Stimulated activated naive CD8-positive, alpha-beta T cell treated with anti-CD3 and anti-CD28 coated beads, Interleukin-15, amount 100 ng/mL, for 72 hours (primary cell): ENCODE measurements around the gene PRAMEF14.
A peak's percentile ranks its signal among the peaks of the same experiment; 100 is the strongest.
"Not testable (repeated sequence)": the region's sequence is repeated elsewhere in the genome, so short reads cannot be mapped to it uniquely, and the experiment has no call there.

Source experiments
- ATAC-seq: fragments of 150-1000 bp; cut with Tn5 transposase; 2 replicates; pipeline ENCODE4 v1.10.0; 2021; ENCODE audit warnings: mild to moderate bottlenecking, moderate library complexity
- DNase-seq, 2 donors: peaks; one replicate each; pipeline ENCODE4 v3.0.0; 2021 to 2022
- H3K27ac Mint-ChIP-seq, 2 donors: one replicate each; pipeline ENCODE4 v1.8.0; 2022; ENCODE audit warnings: mild to moderate bottlenecking in 2 of 2, mixed read lengths in 2 of 2, moderate library complexity in 2 of 2
- H3K27me3 Mint-ChIP-seq: one replicate; pipeline ENCODE4 v1.8.0; 2022; ENCODE audit warnings: mixed read lengths
- H3K4me1 Mint-ChIP-seq: one replicate; pipeline ENCODE4 v1.8.0; 2022; ENCODE audit warnings: mild to moderate bottlenecking, mixed read lengths
- H3K4me3 Mint-ChIP-seq, 2 donors: one replicate each; pipeline ENCODE4 v1.8.0; 2022; ENCODE audit warnings: mild to moderate bottlenecking in 2 of 2, mixed read lengths in 2 of 2, moderate library complexity in 1 of 2
- H3K9me3 Mint-ChIP-seq, 2 donors: one replicate each; pipeline ENCODE4 v1.8.0; 2022; ENCODE audit warnings: mixed read lengths in 2 of 2

The PRAMEF14 gene, protein sequence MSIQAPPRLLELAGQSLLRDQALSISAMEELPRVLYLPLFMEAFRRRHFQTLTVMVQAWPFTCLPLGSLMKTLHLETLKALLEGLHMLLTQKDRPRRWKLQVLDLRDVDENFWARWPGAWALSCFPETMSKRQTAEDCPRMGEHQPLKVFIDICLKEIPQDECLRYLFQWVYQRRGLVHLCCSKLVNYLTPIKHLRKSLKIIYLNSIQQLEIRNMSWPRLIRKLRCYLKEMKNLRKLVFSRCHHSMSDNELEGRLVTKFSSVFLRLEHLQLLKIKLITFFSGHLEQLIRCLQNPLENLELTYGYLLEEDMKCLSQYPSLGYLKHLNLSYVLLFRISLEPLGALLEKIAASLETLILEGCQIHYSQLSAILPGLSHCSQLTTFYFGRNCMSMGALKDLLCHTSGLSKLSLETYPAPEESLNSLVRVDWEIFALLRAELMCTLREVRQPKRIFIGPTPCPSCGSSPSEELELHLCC

DNA sequence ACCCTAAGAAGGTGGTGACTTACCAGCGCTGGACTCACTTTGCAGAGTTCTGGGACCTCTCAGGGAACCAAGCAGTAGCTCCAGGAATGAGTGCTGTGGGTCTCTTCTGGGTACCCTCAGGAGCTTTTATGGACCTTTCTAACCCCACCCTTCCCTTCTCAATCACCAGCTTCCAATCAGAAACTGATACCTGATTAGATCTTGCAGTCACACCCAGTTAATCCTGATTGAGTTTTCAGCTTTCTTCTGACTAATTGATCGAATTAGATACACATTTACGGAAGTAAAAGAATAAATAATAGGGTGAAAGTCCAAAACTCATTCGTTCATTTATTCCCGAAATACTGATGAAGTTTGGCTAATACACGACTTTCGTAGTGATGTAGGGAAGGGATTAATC, at the start of gene PRAMEF14:
PRAMEF14 (minus strand) TSS at position 101 of the 400 bp plus-strand sequence. CDS start 1,820 bp downstream, outside the sequence.
- not testable (repeated sequence) for DNase-seq, H3K4me1 Mint-ChIP-seq, ATAC-seq, H3K9me3 Mint-ChIP-seq, H3K27ac Mint-ChIP-seq, H3K27me3 Mint-ChIP-seq, H3K4me3 Mint-ChIP-seq

DNA sequence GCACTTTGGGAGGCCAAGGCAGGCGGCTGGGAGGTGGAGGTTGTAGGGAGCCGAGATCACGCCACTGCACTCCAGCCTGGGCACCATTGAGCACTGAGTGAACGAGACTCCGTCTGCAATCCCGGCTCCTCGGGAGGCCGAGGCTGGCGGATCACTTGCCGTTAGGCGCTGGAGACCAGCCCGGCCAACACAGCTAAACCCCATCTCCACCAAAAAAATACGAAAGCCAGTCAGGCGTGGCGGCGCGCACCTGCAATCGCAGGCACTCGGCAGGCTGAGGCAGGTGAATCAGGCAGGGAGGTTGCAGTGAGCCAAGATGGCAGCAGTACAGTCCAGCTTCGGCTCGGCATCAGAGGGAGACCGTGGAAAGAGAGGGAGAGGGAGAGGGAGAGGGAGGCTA, 48.4 kb upstream of the PRAMEF14 start:
- H3K27ac Mint-ChIP-seq, DNase-seq, H3K9me3 Mint-ChIP-seq, ATAC-seq, H3K4me3 Mint-ChIP-seq, H3K4me1 Mint-ChIP-seq, H3K27me3 Mint-ChIP-seq: not testable (repeated sequence)

GRCh38 chr1:13394761-13395160, 47.8 kb upstream of the PRAMEF14 start:
- not testable (repeated sequence) for ATAC-seq, H3K9me3 Mint-ChIP-seq, H3K4me3 Mint-ChIP-seq, H3K4me1 Mint-ChIP-seq, DNase-seq, H3K27ac Mint-ChIP-seq, H3K27me3 Mint-ChIP-seq

DNA sequence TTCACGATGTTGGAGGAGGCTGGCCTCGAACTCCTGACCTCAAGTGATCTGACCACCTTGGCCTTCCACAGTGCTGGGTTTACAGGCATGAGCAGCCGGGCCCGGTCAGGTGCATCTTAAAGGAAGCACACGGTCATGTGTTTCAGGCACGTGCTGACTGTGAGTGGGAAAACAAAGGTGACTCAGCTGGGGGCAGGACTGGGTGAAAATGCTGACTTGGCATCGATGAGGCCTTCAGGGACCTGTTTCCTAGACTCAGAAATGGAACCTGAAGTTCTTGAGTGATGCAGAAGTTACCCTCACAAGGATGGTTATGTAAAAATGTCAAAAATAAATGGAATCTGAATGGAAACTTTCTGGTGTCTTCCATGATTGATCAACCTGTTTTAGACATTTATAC, 46.1 kb upstream of the PRAMEF14 start:
- H3K4me3 Mint-ChIP-seq, H3K27me3 Mint-ChIP-seq, H3K27ac Mint-ChIP-seq, ATAC-seq, H3K4me1 Mint-ChIP-seq, DNase-seq, H3K9me3 Mint-ChIP-seq: not testable (repeated sequence)

GRCh38 chr1:13389332-13389731, 42.4 kb upstream of the PRAMEF14 start, which contains the start of gene PRAMEF17:
Gene PRAMEF17, plus strand, starts transcription at chr1:13389632. Its CDS starts 26 bp downstream, at chr1:13389658.
- not testable (repeated sequence) for H3K27me3 Mint-ChIP-seq, H3K27ac Mint-ChIP-seq, ATAC-seq, DNase-seq, H3K4me3 Mint-ChIP-seq, H3K9me3 Mint-ChIP-seq, H3K4me1 Mint-ChIP-seq

DNA sequence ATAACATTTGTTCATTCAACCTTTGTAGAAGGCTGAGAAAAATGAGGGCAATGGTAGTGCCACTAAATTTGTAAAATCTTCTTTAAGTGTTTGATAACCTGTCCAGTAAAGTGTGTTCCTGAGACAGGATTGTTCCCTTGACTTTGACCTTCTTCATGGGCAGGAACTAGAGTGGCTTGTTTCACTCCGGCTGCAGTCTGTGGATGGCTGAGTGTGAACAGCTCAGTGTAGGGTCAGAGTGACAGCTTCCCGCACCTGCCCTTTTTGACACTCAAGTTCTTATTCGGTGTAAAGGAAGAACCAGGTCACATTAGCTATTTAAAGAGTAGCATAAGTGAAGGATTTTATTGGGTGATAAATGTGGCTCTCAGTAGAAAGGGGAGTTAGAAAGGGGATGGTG, 33.4 kb upstream of the PRAMEF14 start:
- H3K4me3 Mint-ChIP-seq, ATAC-seq, DNase-seq, H3K9me3 Mint-ChIP-seq, H3K27ac Mint-ChIP-seq, H3K4me1 Mint-ChIP-seq, H3K27me3 Mint-ChIP-seq: not testable (repeated sequence)

GRCh38 chr1:13378983-13379382, 32.0 kb upstream of the PRAMEF14 start:
- not testable (repeated sequence) for DNase-seq, ATAC-seq, H3K27me3 Mint-ChIP-seq, H3K27ac Mint-ChIP-seq, H3K9me3 Mint-ChIP-seq, H3K4me1 Mint-ChIP-seq, H3K4me3 Mint-ChIP-seq

GRCh38 chr1:13368544-13368943, 21.6 kb upstream of the PRAMEF14 start:
- not testable (repeated sequence) for H3K27me3 Mint-ChIP-seq, H3K9me3 Mint-ChIP-seq, H3K4me3 Mint-ChIP-seq, H3K27ac Mint-ChIP-seq, H3K4me1 Mint-ChIP-seq, ATAC-seq
- peak; percentile 5 to 19 for DNase-seq

- H3K9me3 Mint-ChIP-seq, DNase-seq, H3K27ac Mint-ChIP-seq, H3K4me3 Mint-ChIP-seq, H3K4me1 Mint-ChIP-seq, H3K27me3 Mint-ChIP-seq, ATAC-seq: not testable (repeated sequence)
Measured at GRCh38 chr1:13366536-13366935, 19.6 kb upstream of the PRAMEF14 start.

GRCh38 chr1:13364928-13365327, 18.0 kb upstream of the PRAMEF14 start:
- not testable (repeated sequence) for DNase-seq, ATAC-seq, H3K4me3 Mint-ChIP-seq, H3K27ac Mint-ChIP-seq, H3K4me1 Mint-ChIP-seq, H3K9me3 Mint-ChIP-seq, H3K27me3 Mint-ChIP-seq

GRCh38 chr1:13362364-13362763, 15.4 kb upstream of the PRAMEF14 start:
- not testable (repeated sequence) for H3K27ac Mint-ChIP-seq, H3K4me1 Mint-ChIP-seq, H3K9me3 Mint-ChIP-seq, H3K27me3 Mint-ChIP-seq, H3K4me3 Mint-ChIP-seq, DNase-seq, ATAC-seq

GRCh38 chr1:13356774-13357173, 9.8 kb upstream of the PRAMEF14 start:
- ATAC-seq, H3K9me3 Mint-ChIP-seq, H3K4me3 Mint-ChIP-seq, H3K27ac Mint-ChIP-seq, H3K4me1 Mint-ChIP-seq, H3K27me3 Mint-ChIP-seq: not testable (repeated sequence)
- DNase-seq: peak; percentile 27 to 31

- not testable (repeated sequence) for H3K27ac Mint-ChIP-seq, H3K9me3 Mint-ChIP-seq, H3K27me3 Mint-ChIP-seq, H3K4me3 Mint-ChIP-seq, ATAC-seq, H3K4me1 Mint-ChIP-seq, DNase-seq
Measured at GRCh38 chr1:13354475-13354874, 7.5 kb upstream of the PRAMEF14 start.

DNA sequence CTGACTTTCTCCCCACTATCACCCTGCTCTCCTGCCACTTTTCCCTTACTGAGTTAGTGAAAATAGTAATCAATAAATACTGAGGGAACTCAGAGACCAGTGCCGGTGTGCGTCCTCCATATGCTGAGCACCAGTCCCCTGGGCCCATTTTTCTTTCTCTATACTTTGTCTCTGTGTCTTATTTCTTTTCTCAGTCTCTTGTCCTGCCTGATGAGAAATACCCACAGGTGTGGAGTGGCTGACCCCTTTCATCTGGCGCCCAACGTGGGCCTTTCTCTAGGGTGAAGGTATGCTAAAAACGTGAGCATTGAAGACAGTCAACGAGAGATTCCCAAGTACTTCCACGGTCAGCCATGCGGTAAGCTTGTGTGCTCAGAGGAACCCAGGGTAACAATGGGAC, 6.5 kb upstream of the PRAMEF14 start:
- not testable (repeated sequence) for H3K9me3 Mint-ChIP-seq, H3K27me3 Mint-ChIP-seq, DNase-seq, H3K4me1 Mint-ChIP-seq, H3K27ac Mint-ChIP-seq, H3K4me3 Mint-ChIP-seq, ATAC-seq

DNA sequence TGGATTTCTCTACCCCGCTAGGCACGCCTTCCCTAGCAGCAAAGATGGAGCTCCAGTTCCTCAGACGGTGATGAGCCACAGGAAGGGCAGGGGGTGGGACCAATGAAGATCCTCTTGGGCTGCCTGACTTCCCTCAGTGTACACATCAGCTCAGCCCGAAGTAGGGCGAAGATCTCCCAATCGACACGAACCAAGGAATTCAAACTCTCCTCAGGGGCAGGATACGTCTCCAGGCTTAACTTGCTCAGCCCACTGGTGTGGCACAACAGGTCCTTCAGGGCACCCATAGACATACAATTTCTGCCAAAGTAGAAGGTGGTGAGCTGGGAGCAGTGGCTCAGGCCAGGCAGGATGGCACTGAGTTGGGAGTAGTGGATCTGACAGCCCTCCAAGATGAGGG, 4.4 kb downstream of the PRAMEF14 start:
- H3K27ac Mint-ChIP-seq, H3K4me1 Mint-ChIP-seq, H3K9me3 Mint-ChIP-seq, ATAC-seq, DNase-seq, H3K27me3 Mint-ChIP-seq, H3K4me3 Mint-ChIP-seq: not testable (repeated sequence)

- not testable (repeated sequence) for H3K9me3 Mint-ChIP-seq, H3K27ac Mint-ChIP-seq, H3K27me3 Mint-ChIP-seq, ATAC-seq, H3K4me3 Mint-ChIP-seq, H3K4me1 Mint-ChIP-seq, DNase-seq
Measured at GRCh38 chr1:13315281-13315680, 31.7 kb downstream of the PRAMEF14 start, which contains the start of gene PRAMEF15. Gene PRAMEF15, plus strand, starts transcription at chr1:13315581. Its CDS starts 2,827 bp downstream, at chr1:13318408.
